Endothelial cell of umbilical vein (primary cell): ENCODE data around the gene TIPARP. TPM values are rescaled to one million over a fixed set of nuclear protein-coding genes. Genes with fewer than 3 reads are reported as not detected.
"Not testable (repeated sequence)": the region's sequence is repeated elsewhere in the genome, so short reads cannot be mapped to it uniquely, and the experiment has no call there.

Source experiments
- BruUV-seq: library from RNA; stranded (reverse); fragments of 400-500 nt; replicated peaks from 2 replicates; lab custom pipeline; 2021; lab: Mats Ljungman, UMichigan
- CTCF ChIA-PET: fragments of 300-600, 350-600 bp; sonication (Branson Sonifier 250); formaldehyde crosslinking; loops from one replicate; lab custom pipeline; 2021; ENCODE audit warnings: antibody characterized with exemption, inconsistent platforms; lab: Charles Lee
- POLR2A ChIA-PET: fragments of 300-600, 350-600 bp; sonication (Branson Sonifier 250); formaldehyde crosslinking; loops from one replicate; lab custom pipeline; 2021; ENCODE audit warnings: antibody characterized with exemption, inconsistent platforms; lab: Charles Lee
- DNase-seq: peaks from one replicate; pipeline ENCODE4 v3.0.0-alpha.2; 2011; ENCODE audit warnings: low read depth, low spot score
- FAIRE-seq: peaks from 2 replicates; lab custom pipeline; 2011; peaks lifted over from hg19 to GRCh38; lab: Jason Lieb, UNC
- H2AFZ ChIP-seq: 2 replicates; pipeline ENCODE4 v1.6.0; 2012; ENCODE audit warnings: low read depth, low read length, control low read depth, inconsistent platforms
- H3K27ac ChIP-seq: 2 replicates; pipeline ENCODE4 v1.5.1; 2011; ENCODE audit warnings: low read depth, mild to moderate bottlenecking, control low read depth, low read length, moderate library complexity; ENCODE audit not compliant: insufficient read depth
- H3K27me3 ChIP-seq, 2 experiments: 2 replicates each; pipeline versions ENCODE4 v1.6.0 to v1.6.1; 2011; ENCODE audit warnings: low read length in 2 of 2, mixed read lengths in 1 of 2; ENCODE audit not compliant: control insufficient read depth in 2 of 2, insufficient read depth in 2 of 2
- H3K36me3 ChIP-seq, 2 experiments: 2 replicates in 1 of 2; 3 replicates in 1 of 2; pipeline ENCODE4 v1.5.1; 2011; ENCODE audit warnings: low read length in 2 of 2, mild to moderate bottlenecking in 1 of 2, moderate library complexity in 1 of 2; ENCODE audit not compliant: control insufficient read depth in 2 of 2, insufficient read depth in 2 of 2; ENCODE audit errors: extremely low read depth in 1 of 2
- H3K4me1 ChIP-seq: 3 replicates; pipeline ENCODE4 v1.5.1; 2011; ENCODE audit warnings: mild to moderate bottlenecking, low read length; ENCODE audit not compliant: control insufficient read depth, insufficient read depth; ENCODE audit errors: extremely low read depth
- H3K4me2 ChIP-seq: 2 replicates; pipeline ENCODE4 v1.6.1; 2011; ENCODE audit warnings: low read length, control low read depth, mixed read lengths; ENCODE audit not compliant: insufficient read depth
- H3K4me3 ChIP-seq, 3 experiments: fragments of 200-600 bp in 1 of 3; sonication (generic), shearing (Covaris generic) in 1 of 3; replicated peaks in 1 of 3; 2 replicates each; pipeline ENCODE4 v1.5.1; 2011 to 2016; ENCODE audit warnings: control low read depth in 3 of 3, low read length in 3 of 3, mild to moderate bottlenecking in 2 of 3, inconsistent platforms in 1 of 3, low read depth in 1 of 3, moderate library complexity in 1 of 3; ENCODE audit not compliant: insufficient read depth in 1 of 3
- H3K79me2 ChIP-seq: 2 replicates; pipeline ENCODE4 v1.6.0; 2012; ENCODE audit warnings: low read length, inconsistent platforms; ENCODE audit not compliant: control insufficient read depth, insufficient read depth
- H3K9ac ChIP-seq: replicated peaks from 2 replicates; pipeline ENCODE3; 2011; ENCODE audit warnings: low read length, control low read depth; ENCODE audit not compliant: insufficient read depth; ENCODE audit errors: extremely low read depth
- H3K9me1 ChIP-seq: replicated peaks from 3 replicates; pipeline ENCODE4 v1.6.0; 2011; ENCODE audit warnings: mild to moderate bottlenecking, low read length; ENCODE audit not compliant: control insufficient read depth, insufficient read depth; ENCODE audit errors: extremely low read depth
- H3K9me3 ChIP-seq: replicated peaks from 2 replicates; pipeline ENCODE4 v1.5.1; 2012; ENCODE audit warnings: low read length, inconsistent platforms; ENCODE audit not compliant: control insufficient read depth, insufficient read depth
- H4K20me1 ChIP-seq: replicated peaks from 2 replicates; pipeline ENCODE3; 2011; ENCODE audit warnings: mild to moderate bottlenecking, low read length; ENCODE audit not compliant: control insufficient read depth, insufficient read depth; ENCODE audit errors: extremely low read depth
- CTCF ChIP-seq, 2 donors: IDR thresholded peaks; 1 replicate in 1 of 2; 2 replicates in 1 of 2; pipeline ENCODE4 v1.5.1; 2011; ENCODE audit warnings: low read length in 2 of 2, mild to moderate bottlenecking in 2 of 2, moderate library complexity in 2 of 2, control low read depth in 1 of 2, inconsistent platforms in 1 of 2, low read depth in 1 of 2; ENCODE audit not compliant: insufficient read depth in 1 of 2; ENCODE audit errors: extremely low read depth in 1 of 2
- EZH2 ChIP-seq: IDR thresholded peaks from 2 replicates; pipeline ENCODE4 v1.6.1; 2012; ENCODE audit warnings: borderline replicate concordance, low read depth, mild to moderate bottlenecking, moderate library complexity, low read length, inconsistent platforms; ENCODE audit not compliant: severe bottlenecking
- FOS ChIP-seq: IDR thresholded peaks from 2 replicates; pipeline ENCODE4 v1.6.1; 2011; ENCODE audit warnings: mild to moderate bottlenecking, low read length, moderate library complexity, borderline replicate concordance; ENCODE audit not compliant: insufficient read depth
- GATA2 ChIP-seq: IDR thresholded peaks from 2 replicates; pipeline ENCODE4 v1.7.0; 2011; ENCODE audit warnings: low read depth, mild to moderate bottlenecking, moderate library complexity, mixed read lengths, low read length; ENCODE audit not compliant: insufficient read length, insufficient read depth
- JUN ChIP-seq: IDR thresholded peaks from 2 replicates; pipeline ENCODE4 v1.6.1; 2011; ENCODE audit warnings: borderline replicate concordance, low read depth; ENCODE audit not compliant: insufficient read length, insufficient read depth
- MAX ChIP-seq: IDR thresholded peaks from 2 replicates; pipeline ENCODE4 v1.6.1; 2011; ENCODE audit not compliant: insufficient read depth, insufficient read length
- MYC ChIP-seq: IDR thresholded peaks from one replicate; pipeline ENCODE4 v1.6.1; 2011; ENCODE audit warnings: mild to moderate bottlenecking, low read depth, low read length
- POLR2A ChIP-seq: IDR thresholded peaks from 2 replicates; pipeline ENCODE4 v1.6.1; 2012; ENCODE audit warnings: low read depth, mild to moderate bottlenecking, control low read depth, low read length
- POLR2AphosphoS5 ChIP-seq: IDR thresholded peaks from 2 replicates; pipeline ENCODE4 v1.6.1; 2012; ENCODE audit warnings: low read depth, mild to moderate bottlenecking, control low read depth, low read length, moderate library complexity; ENCODE audit not compliant: insufficient read depth
- dilution Hi-C: fragments of 300-500 bp; cut with MboI; formaldehyde crosslinking; loops from one replicate; pipeline ENCODE4 v1.15.0; 2019; ENCODE audit warnings: low sequenced_read_pairs; ENCODE audit not compliant: extremely low pct_ligation_motif_present
- intact Hi-C: fragments of 100-400 bp; cut with micrococcal nuclease; formaldehyde crosslinking; loops from one replicate; pipeline ENCODE4 v1.10.0; 2022
- polyA plus RNA-seq, 4 experiments: library from polyadenylated mRNA; depleted of rRNA in 3 of 4; stranded (reverse) in 3 of 4; unstranded in 1 of 4; fragments of >200 nt; gene quantifications; 2 replicates each; pipeline versions ENCODE4 v1.2.1 to v1.2.3, GENCODE V29; 2011 to 2012; ENCODE audit warnings: missing spikeins in 1 of 4
- total RNA-seq: library from RNA; stranded (reverse); gene quantifications from 2 replicates; pipeline ENCODE4 v1.2.3, GENCODE V29; 2021

Gene TIPARP
- total and polyA plus RNA-seq, 2 donors (not counting 3 experiments of a cell fraction or from before 2014, with no cell fraction given), result 9.1 to 21.2 TPM

- Histone ChIP-seq H3K4me2 (no peak overlapping the region), H3K27ac (no peak overlapping the region), H3K36me3 (no peaks in the 10 kb centered on the region), H3K4me1 (no peaks in the 10 kb centered on the region), H3K9me1 (no peaks in the 10 kb centered on the region), H3K27me3 (no peaks in the 10 kb centered on the region), H3K9ac (no peak overlapping the region), H4K20me1 (no peaks in the 10 kb centered on the region), H3K4me3 (no peak overlapping the region), H3K79me2 (no peaks in the 10 kb centered on the region), H3K9me3 (no peaks in the 10 kb centered on the region), H2AFZ (no peak overlapping the region)
- CTCF ChIA-PET, result interaction anchor here (0.7 kb wide), 1 partner anchor 16 kb away, joined by 3 read pairs; no protein-coding TSS in a partner anchor
- POLR2A ChIA-PET, result no interaction called here
- BruUV-seq, result no TSS peak
- TF ChIP-seq MAX, result no peak
- TF ChIP-seq FOS, result no peak
- TF ChIP-seq MYC, result no peak
- TF ChIP-seq POLR2A, result no peak
- TF ChIP-seq GATA2, result no peak
- no peak for TF ChIP-seq CTCF (IDR thresholded peaks at IDR 0.05; ENCODE audit: extremely low read depth in 1 of 2, insufficient read depth in 1 of 2, low read depth in 1 of 2, low read length in 2 of 2)
- no peak for TF ChIP-seq EZH2
- TF ChIP-seq JUN, result no peak
- TF ChIP-seq POLR2AphosphoS5, result no peak
- FAIRE-seq (no peak), DNase-seq (no peak)
- dilution Hi-C loops (no loop called here), intact Hi-C loops (no loop called here)
Measured at GRCh38 chr3:156739976-156740375, 65.6 kb downstream of the TIPARP start.

GRCh38 chr3:156740581-156740980, 66.2 kb downstream of the TIPARP start:
- CTCF ChIA-PET, result interaction anchor here (0.7 kb wide), 1 partner anchor 16 kb away, joined by 3 read pairs; no protein-coding TSS in a partner anchor
- H3K9me3 ChIP-seq, H3K9me1 ChIP-seq, H3K79me2 ChIP-seq, FAIRE-seq, DNase-seq, H3K36me3 ChIP-seq, H3K4me1 ChIP-seq, dilution Hi-C loops, H4K20me1 ChIP-seq, H3K27me3 ChIP-seq, BruUV-seq, H2AFZ ChIP-seq, H3K9ac ChIP-seq, H3K27ac ChIP-seq, intact Hi-C loops, H3K4me3 ChIP-seq, H3K4me2 ChIP-seq, POLR2A ChIA-PET: not testable (repeated sequence)
